ENCODE results near the gene CCR8. TPM values are rescaled to one million over a fixed set of nuclear protein-coding genes. Genes with fewer than 3 reads are reported as not detected.

Gene CCR8
- total RNA-seq, 4 donors from 2014 or later, result not detected

GRCh38 chr3:39333607-39334006 is 4.1 kb downstream of the CCR8 start:
- no peak overlapping the region for H3K4me3 ChIP-seq (ENCODE audit: low read depth, poor library complexity, severe bottlenecking)
- DNase-seq (ENCODE audit: low spot score in 2 of 2), result no peak
- TF ChIP-seq POLR2A (IDR thresholded peaks at IDR 0.05), result no peak
- intact Hi-C loops (cut with DNase I; ENCODE audit: low total_unique reads), result no loop called here

GRCh38 chr3:39334205-39334604 is 4.7 kb downstream of the CCR8 start:
- no peak for TF ChIP-seq POLR2A (IDR thresholded peaks at IDR 0.05)
- TF ChIP-seq, protein P1, sequence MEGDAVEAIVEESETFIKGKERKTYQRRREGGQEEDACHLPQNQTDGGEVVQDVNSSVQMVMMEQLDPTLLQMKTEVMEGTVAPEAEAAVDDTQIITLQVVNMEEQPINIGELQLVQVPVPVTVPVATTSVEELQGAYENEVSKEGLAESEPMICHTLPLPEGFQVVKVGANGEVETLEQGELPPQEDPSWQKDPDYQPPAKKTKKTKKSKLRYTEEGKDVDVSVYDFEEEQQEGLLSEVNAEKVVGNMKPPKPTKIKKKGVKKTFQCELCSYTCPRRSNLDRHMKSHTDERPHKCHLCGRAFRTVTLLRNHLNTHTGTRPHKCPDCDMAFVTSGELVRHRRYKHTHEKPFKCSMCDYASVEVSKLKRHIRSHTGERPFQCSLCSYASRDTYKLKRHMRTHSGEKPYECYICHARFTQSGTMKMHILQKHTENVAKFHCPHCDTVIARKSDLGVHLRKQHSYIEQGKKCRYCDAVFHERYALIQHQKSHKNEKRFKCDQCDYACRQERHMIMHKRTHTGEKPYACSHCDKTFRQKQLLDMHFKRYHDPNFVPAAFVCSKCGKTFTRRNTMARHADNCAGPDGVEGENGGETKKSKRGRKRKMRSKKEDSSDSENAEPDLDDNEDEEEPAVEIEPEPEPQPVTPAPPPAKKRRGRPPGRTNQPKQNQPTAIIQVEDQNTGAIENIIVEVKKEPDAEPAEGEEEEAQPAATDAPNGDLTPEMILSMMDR (IDR thresholded peaks at IDR 0.05), result no peak
- no peak for DNase-seq (ENCODE audit: low spot score in 2 of 2)
- H3K4me3 ChIP-seq (ENCODE audit: low read depth, poor library complexity, severe bottlenecking), result no peak overlapping the region
- 86 to 89% methylated on average over 4 of the region's 4 CpGs for WGBS, 2 donors
- intact Hi-C loops (cut with DNase I; ENCODE audit: low total_unique reads), result no loop called here

DNA sequence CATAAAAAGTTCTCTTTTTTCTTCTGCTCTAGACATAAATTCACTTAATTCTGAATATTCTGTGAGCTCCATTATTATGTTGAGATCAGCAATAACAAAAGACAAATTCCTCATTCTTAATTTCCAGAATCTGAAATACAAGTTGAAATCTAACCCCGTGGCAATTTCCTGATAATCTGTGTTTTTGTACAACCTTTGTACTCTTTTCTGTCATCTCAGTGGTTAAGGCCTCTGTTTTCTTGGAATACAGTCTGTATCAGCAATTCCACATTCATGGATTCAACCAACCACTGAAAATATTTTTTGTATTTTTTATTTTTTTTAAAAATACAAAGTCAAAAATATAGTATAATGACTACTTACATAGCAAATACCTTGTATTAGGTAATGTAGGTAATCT is 8.7 kb downstream of the CCR8 start:
- TF ChIP-seq, protein P1 (IDR thresholded peaks at IDR 0.05), result no peak
- no peak for TF ChIP-seq POLR2A (IDR thresholded peaks at IDR 0.05)
- DNase-seq (ENCODE audit: low spot score in 2 of 2), result no peak
- no peak overlapping the region for H3K4me3 ChIP-seq (ENCODE audit: low read depth, poor library complexity, severe bottlenecking)
- intact Hi-C loops (cut with DNase I; ENCODE audit: low total_unique reads), result no loop called here
- 76 to 88% methylated on average over 1 of the region's 1 CpG for WGBS, 2 donors

DNA sequence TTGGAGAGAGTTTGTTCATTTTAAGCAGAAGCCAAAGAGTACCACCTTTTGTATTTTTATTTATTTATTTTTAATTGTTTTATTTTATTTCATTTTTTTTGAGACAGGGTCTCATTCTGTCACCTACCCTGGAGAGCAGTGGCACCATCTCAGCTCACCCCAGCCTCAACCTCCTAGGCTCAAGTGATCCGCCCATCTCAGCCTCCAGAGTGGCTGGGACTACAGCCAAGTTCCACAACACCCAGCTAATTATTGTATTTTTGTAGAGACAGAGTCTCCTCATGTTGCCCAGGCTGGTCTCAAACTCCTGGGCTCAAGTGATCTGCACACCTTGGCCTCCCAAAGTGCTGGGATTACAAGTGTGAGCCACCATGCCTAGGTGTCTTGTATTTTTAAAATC is 9.6 kb downstream of the CCR8 start:
- WGBS, 2 donors, result 71 to 79% methylated on average over 1 of the region's 1 CpG
- DNase-seq (ENCODE audit: low spot score in 2 of 2), result no peak
- intact Hi-C loops (cut with DNase I; ENCODE audit: low total_unique reads), result no loop called here
- no peak overlapping the region for H3K4me3 ChIP-seq (ENCODE audit: low read depth, poor library complexity, severe bottlenecking)
- TF ChIP-seq POLR2A (IDR thresholded peaks at IDR 0.05), result no peak
- TF ChIP-seq, protein P1 (IDR thresholded peaks at IDR 0.05), result no peak

DNA sequence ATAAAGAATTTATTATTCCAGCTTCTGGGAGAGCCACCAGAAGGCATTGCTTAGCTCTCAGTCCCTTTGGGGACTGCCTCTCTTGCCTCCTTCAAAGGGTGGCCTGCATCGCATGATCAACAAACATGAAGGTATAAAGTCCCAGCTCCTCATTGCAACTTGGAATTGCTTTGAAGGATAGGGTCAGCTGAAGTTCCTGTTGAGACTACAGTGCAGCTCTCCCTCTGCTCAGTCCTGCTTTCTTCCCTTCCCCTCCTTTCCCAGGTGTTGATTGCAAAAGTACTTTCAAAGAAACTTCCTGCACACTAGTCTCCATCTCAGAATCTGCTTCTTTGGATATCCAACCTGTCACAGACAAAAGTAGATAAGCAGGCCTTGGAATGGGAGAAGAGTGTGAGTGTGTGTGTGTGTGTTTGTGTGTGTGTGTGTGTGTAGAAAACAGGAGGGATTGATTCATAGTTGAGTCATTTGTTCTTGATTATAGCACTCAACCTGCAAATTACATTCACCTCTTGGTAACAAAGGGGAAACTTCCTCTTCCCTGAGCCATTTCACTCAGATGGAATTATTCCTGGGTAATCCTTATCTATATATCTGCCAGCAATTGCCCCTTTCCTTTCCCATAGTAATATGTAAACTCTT is 13.7 kb downstream of the CCR8 start:
- no peak for DNase-seq (ENCODE audit: low spot score in 2 of 2)
- TF ChIP-seq, protein P1 (IDR thresholded peaks at IDR 0.05), result no peak
- TF ChIP-seq POLR2A (IDR thresholded peaks at IDR 0.05), result no peak
- intact Hi-C loops (cut with DNase I; ENCODE audit: low total_unique reads), result no loop called here
- 92 to 95% methylated on average over 1 of the region's 1 CpG for WGBS, 2 donors
- H3K4me3 ChIP-seq (ENCODE audit: low read depth, poor library complexity, severe bottlenecking), result no peak overlapping the region

DNA sequence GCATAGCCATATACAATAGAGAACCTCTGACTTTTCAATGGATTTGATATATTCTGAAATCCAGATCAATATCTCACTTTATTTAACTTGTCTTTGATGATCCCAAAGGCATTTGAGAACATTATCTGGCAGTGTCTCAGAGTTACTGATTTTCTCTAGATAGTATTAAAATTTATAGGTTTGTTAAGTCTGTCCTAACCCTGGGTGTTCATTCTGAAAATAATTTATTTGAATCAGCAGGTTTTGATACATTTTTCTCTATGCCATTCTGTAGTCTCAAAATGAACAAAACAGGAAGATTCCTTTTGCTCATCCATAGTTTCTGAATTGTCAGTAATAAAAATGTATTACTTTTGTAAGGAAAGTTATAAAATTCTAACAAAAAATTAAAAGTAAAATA is 14.3 kb downstream of the CCR8 start:
- TF ChIP-seq POLR2A (IDR thresholded peaks at IDR 0.05), result no peak
- intact Hi-C loops (cut with DNase I; ENCODE audit: low total_unique reads), result no loop called here
- DNase-seq (ENCODE audit: low spot score in 2 of 2), result no peak
- no peak overlapping the region for H3K4me3 ChIP-seq (ENCODE audit: low read depth, poor library complexity, severe bottlenecking)

DNA sequence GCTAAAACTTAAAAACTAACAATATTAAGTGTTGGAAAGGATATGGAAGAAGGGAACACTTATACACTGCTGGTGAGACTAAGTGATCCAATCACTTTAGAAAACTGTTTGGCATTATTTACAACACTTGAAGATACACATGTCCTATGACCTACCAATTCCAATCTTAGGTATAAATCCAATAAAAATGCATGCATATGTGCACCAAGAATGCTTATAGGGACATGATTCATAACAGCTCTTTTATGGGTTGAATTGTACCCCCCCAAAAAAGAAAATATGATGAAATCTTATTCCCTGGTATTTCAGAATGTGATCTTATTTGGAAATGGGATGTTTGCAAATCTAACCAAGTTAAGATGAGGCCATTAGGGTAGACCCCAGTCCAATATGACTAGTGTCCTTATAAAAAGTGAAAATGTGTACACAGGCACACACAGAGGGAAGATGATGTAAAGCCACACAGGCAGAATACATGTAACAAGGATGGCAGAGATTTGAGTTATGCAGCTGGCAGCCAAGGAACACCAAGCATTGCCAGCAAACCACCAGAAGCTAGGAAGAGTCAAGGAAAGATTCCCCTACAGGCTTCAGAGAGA is 15.3 kb downstream of the CCR8 start:
- TF ChIP-seq, protein P1 (IDR thresholded peaks at IDR 0.05), result no peak
- no peak for TF ChIP-seq POLR2A (IDR thresholded peaks at IDR 0.05)
- intact Hi-C loops (cut with DNase I; ENCODE audit: low total_unique reads), result no loop called here
- no peak overlapping the region for H3K4me3 ChIP-seq (ENCODE audit: low read depth, poor library complexity, severe bottlenecking)
- no peak for DNase-seq (ENCODE audit: low spot score in 2 of 2)
